Stimulated activated CD8-positive, alpha-beta memory T cell treated with anti-CD3 and anti-CD28 coated beads, Interleukin-7, amount 100 ng/mL, for 4 hours (primary cell): ENCODE measurements around the gene ADCK2.
"Not testable (repeated sequence)": the region's sequence is repeated elsewhere in the genome, so short reads cannot be mapped to it uniquely, and the experiment has no call there.

ENCODE experiments used
- DNase-seq, 2 donors: peaks; one replicate each; pipeline ENCODE4 v3.0.0-alpha.2; 2020; ENCODE audit warnings: low read depth in 2 of 2

The ADCK2 gene

DNA sequence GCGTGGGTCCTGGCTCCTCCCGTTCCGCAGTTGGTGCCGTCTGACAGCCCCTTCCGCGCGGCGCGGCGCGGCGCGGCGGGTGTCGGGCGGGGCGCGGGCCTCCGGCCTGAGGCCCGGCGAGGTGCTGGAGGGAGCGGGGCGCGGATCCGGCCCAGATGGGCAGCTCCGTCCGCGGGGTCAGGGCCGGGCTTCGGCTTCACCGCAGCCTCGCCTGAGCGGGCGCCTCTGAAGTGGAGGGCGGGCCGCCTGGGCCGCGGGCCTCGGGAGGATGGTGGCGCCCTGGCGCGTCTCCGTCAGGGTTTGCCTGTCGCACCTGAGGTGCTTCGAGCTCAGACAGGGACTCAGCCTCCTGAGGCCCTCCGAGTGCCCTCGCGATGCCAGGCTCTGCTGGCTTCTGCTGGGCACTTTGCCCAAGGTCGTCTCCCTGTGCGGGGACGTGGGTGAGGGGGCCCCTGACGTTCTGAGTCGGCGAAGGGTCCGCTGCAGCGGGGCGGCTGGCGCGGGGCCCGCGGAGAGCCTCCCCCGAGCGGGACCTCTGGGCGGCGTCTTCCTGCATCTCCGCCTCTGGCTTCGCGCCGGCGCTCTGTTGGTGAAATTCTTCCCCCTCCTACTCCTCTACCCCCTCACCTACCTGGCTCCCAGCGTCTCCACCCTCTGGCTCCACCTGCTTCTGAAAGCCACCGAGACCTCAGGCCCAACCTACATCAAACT, 473 bp downstream of the ADCK2 start:
- DNase-seq: peak; percentile 9 to 50

DNA sequence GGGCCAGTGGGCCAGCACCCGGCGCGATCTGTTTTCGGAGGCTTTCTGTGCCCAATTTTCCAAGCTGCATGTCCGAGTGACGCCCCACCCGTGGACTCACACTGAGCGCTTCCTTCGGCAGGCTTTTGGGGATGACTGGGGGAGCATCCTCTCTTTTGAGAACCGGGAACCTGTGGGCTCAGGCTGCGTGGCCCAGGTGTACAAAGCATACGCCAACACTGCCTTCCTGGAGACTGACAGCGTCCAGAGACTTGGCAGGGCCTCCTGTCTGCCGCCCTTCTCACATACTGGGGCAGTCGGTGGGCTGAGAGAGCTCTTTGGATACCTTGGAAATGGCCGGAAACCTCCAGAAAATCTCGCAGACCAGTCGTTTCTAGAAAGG, 1.0 kb downstream of the ADCK2 start:
- DNase-seq: no peak

DNA sequence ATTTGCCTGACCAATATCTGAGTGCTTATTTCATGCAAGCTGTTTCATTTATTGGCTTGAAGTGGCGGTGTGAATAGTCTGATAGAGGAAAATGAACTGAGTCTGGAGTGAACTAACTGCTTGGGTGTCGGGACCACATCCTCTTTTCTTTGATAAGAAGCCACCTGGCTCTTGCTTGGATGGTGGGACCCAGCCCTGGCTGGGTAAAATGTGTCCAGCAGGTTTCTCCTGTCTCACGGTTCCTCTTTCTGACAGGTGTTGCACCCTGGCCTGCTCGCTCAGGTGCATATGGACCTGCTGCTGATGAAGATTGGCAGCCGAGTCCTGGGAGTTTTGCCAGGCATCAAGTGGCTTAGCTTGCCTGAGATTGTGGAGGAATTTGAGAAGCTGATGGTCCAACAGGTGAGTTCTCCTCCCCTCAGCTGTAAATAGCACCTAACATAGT, 1.6 kb downstream of the ADCK2 start:
- DNase-seq: no peak

DNA sequence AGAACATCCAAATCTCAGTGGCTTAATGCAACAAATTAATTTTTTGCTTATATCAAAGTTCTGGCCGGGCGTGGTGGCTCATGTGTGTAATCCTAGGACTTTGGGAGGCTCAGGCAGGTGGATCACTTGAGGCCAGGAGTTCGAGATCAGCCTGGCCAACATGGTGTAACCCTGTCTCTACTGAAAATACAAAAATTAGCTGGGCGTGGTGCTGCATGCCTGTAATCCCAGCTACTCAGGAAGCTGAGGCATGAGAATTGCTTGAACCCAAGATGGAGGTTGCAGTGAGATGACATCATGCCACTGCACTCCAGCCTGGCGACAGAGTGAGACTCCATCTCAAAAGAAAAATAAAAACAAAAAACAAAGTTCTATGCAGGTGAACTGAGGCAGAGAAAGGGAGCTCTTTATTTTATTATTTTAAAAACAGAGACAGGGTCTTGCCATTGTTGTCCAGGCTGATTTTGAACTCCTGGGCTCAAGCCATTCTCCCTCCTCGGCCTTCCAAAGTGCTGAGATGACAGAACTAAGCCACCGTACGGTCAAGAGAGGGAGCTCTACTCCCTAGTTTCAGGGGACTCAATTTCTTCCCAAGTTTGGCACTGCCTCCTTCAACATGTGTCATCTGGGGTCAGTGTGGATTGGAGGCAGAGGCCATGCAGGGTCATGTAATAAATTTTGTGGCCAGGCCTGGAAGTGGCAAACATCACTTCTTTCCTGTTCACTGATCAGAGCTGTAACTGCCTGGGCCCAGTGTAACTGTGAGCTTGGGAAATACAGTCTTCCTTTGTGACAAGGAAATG, 2.4 kb downstream of the ADCK2 start:
- no peak for DNase-seq

DNA sequence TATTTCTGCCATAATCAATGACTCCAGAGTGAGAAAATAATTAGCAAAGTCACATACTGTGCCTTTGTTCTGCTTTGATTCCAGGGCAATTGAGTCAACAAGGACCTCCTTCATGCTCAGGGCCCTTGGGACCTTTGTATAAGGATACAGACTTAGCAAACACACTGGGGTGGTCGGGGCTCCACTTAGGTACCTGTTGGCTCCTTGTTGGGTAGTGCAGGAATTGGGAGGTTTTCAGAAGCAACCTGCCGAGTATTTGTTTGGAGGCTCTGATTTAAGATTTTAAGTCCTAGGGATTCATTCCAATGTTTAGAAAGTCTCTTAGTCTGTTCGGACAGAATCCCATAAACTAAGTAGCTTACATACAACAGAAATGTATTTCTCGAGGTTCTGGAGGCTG, 3.0 kb downstream of the ADCK2 start:
- DNase-seq: no peak

DNA sequence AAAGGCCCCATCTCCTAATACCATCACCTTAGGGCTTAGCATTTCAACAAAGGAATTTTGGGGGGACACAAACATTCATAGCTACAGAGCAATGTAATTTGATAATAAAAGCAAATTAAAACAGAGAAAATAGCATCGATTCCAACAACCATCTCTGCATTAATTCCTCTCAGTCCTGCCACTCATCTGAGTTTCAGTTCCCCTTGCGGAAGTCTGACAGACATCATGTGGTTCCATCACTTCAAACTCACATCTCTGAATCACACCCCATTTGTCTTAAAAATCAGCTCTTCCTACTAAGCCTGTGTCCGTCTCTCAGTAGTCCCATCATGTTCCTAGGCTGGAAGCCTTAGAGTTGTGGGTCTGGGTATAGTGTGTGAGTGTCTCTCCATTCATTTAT, 3.6 kb downstream of the ADCK2 start:
- no peak for DNase-seq

DNA sequence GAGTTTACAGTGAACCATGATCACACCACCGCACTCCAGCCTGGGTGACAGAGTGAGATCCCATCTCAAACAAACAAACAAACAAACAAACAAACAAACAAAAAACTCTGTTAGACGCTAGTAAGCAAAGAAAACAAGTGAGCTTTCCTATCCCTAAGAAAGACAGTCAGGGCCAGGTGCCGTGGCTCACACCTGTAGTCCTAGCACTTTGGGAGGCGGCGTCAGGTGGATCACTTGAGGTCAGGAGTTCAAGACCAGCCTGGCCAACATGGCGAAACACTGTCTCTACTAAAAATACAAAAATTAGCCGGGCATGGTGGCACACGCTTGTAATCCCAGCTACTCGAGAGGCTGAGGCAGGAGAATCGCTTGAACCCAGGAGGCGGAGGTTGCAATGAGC, 4.2 kb downstream of the ADCK2 start:
- not testable (repeated sequence) for DNase-seq

DNA sequence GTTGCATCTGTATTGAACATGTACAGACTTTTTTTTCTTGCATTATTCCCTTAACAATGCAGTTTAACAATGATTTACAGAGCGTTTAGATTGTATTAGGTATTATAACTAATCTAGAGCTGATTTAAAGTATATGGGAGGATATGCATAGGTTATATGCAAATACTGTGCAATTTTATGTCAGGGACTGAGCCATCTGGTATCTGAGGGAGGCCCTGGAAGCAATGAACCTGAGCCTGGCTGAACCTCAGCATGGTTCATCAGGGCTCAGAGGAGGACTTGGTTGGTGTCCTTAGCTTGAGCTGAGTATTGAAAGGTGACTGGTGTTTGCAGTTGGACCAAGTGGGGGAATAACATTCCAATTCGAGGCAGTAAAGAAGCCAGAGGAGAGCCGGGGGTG, 4.8 kb downstream of the ADCK2 start:
- DNase-seq: no peak

DNA sequence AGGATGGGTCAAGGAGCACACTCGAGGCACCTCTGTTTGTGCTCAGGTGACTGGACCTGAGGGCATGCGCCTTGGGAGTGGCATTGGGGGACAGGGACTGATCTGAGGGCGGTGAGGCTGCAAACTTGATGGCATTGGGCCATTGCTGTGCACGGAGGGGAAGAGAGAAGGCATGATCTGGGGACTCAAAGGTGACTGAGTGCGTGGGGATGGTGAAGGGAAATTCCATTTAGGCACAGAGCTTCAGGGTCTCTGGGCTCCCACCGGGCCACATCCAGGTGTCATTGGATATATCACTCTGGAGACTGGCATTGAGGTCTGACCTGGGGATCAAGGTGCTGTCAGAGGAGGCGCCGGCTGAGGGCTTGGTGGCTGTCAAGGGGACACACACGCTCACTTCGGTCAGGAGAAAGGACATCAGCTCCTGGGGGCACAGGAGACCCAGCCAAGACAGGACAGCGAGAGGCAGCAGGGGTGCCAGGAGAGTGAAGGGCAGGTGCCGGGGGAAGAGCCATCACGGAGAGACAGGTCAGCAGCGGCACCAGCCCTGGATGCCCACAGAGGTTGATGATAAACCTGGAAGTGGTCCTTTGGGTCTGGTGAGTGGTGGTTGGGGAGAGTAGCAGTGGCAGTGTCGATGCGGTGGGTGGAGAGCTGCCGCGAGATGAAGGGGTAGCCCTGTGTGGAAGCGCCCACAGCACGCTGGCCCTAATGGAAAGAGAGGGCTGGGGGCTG, 5.5 kb downstream of the ADCK2 start:
- no peak for DNase-seq

DNA sequence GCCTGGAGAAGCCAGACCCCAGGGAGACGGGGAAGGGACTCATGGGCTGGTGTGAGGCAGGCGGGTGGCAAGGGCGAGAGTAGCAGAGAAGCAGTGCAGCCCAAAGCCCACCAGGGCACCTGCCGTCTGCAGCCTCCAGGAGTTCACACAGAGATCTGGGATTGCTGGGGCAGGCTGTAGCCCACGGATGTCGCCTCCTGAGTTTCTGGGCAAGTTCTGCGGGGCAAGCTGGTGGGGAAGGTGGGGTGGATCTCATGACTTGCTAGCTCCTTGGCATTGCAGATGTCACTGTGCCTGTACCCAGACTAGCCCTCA, 6.0 kb downstream of the ADCK2 start:
- DNase-seq: no peak

DNA sequence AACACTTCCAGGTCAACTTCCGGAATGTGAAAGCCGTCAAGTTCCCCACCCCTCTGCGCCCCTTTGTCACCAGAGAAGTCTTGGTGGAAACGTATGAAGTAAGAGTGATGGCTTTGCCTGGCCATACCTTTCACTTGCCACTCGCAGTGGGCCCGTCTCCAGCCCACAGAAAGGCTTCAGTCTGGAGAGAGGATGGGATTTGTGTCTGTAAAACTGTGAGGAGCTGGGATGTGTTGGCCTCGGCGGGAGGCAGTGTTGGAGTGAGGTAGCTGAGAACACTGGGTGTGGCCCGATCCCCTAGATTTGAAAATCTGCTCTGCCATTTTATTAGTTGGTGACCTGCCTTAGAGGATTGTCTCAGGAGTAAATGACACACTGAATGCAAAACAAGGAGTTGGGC, 6.4 kb downstream of the ADCK2 start:
- no peak for DNase-seq

DNA sequence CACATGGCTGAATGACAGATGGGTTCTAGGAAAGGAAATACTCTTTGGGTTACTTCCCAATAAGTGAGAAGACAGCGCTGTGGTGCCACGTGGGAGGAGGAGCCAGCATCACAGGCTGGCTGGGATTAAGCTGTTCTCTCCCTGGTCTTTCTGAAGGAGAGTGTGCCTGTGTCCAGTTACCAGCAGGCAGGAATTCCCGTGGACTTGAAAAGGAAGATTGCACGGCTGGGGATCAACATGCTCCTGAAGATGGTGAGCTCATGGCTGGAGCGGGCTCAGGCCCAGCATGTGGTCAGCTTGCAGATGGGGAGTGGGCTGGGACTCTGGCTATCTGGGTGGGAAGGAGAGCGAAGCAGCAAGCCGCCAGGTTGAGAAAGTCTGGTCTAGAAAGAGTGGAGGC, 8.1 kb downstream of the ADCK2 start:
- DNase-seq: no peak

DNA sequence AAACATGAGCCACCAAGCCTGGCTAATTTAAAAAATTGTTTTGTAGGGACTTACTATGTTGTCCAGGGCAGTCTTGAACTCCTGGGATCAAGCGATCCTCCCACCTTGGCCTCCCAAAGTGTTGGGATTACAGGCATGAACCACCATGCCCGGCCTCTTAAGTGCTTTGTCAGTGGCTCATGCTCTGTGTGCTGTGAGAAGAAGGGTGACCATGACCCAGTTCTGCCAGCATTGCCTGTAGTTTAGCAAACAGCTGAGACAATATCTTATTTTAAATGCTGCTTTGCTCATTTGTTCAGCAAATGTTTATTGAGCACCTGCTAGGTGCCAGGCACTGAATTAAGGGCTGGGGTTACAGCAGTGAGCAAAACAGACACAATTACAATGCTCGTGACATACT, 9.0 kb downstream of the ADCK2 start:
- no peak for DNase-seq

DNA sequence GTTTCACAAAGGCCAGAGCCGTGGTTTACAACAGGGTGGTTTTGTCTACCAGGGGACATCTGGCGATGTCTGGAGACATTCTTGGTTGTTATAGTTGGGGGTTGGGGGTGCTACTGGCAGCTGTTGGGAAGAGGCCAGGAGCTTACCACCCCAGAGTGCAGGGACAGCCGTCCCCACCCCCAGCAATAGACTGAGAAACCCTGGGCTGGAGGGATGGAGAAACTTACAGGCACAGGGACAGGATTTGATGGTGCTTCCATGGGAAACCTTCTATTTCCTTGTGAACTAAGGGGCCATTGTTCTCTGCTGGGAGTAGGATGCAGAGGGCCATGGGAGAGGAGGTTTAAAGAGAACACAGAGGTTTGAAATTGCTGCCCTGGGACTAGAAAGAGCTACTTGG, 10.9 kb downstream of the ADCK2 start:
- DNase-seq: no peak

DNA sequence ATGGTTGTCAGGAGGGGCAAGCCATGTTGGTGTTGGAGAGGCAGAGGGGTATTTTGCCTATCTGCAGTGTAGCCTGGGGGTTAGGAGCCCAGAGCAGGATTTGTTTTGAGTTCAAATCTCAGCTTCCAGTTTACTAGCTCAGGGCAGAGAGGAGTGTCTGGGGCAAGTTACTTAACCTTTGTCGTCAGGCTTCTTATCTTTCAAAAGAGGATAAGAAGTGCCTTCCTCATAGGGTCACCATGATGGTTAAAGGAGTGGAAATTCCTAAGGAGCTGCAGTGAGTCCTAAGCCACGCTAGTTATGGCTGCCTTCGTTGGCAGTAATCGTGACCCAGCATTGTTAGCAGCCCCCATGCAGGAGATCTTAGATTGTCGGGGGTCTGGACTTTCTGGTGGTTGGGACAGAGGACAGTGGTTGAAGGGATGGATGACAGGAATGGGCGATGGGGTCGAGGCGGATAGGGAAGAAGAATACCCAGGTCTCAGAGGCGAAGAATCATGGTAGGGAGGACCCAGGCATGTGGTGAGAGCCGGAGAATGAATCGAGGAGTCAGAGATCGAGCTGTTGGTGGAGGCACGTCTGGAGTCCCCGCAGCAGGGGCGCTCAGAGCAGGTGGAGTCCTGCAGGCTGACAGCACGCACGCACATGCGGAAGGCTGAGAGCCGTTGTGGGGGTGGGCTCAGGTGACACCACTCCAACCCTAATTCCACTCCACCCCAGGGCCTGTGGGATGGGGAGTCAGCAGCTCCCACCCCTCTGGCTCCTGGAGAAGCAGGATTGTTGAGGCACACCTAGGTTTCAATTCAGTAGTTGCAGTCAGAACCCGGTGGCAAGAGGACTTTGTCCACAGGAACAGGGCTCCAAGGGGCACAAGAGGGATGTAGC, 11.6 kb downstream of the ADCK2 start:
- DNase-seq: no peak

DNA sequence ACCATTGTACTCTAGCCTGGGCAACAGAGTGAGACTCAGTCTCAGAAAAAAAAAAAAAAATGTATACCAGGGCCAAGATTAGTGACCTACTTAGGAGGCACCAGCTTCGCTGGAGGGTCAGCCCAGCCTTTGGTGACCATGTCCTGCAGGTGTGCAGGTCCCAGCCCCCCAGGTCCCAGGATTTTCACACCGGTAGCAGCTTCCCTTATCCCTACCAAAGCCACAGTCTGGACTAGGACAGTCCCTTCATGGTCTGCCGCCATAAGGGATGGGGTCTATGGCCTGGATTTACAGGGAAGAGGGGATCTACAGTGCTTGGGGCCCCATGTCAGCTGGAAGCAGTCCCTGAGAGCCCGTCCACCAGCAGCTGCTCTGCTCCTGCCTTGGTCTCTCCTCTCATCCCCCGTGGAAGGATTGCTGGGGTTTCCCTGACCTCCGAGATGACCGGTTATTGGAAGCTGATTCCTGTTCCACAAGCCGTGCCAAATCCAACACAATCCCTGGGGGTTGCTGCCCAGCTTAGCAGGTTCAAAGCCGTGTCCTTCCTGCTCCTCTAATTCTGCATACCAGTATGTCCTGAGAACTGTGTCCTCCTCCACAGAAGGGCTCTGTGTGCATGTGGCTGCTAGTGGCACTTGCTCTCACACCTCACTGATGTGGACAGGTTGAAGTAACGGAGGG, 12.8 kb downstream of the ADCK2 start:
- DNase-seq: no peak

DNA sequence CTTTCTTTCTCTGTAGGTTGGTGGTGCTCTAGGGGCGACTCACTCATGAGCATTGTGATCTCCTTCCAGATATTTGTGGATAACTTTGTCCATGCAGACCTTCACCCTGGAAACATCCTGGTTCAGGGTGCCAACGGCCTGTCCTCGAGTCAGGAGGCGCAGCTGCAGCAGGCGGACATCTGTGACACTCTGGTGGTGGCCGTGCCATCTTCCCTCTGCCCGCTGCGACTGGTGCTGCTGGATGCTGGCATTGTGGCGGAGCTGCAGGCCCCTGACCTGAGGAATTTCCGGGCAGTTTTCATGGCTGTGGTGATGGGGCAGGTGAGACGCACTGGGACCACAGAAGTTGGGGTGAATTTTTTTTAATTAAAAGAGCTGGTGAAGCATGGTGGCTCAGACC, 14.2 kb downstream of the ADCK2 start:
- DNase-seq: no peak

DNA sequence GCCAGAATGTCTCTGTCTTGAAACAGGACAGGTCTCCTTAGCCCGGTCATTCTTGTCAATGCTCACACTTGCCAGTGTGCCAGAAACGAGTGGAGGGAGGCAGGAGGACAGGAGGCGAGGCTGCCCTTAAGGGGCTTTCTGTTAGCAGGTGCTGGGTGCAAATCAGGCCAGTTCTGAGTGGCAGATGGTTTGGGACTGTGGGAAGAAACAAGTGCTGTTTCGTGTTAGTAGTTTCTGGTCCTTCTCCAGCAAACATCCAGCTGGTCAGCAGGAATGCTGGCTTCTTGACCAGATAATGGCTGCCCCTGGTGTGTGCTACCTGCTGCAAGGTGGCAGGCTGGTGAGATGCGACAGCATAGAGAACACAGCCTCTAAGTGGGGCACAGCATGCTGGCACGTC, 15.6 kb downstream of the ADCK2 start:
- no peak for DNase-seq

DNA sequence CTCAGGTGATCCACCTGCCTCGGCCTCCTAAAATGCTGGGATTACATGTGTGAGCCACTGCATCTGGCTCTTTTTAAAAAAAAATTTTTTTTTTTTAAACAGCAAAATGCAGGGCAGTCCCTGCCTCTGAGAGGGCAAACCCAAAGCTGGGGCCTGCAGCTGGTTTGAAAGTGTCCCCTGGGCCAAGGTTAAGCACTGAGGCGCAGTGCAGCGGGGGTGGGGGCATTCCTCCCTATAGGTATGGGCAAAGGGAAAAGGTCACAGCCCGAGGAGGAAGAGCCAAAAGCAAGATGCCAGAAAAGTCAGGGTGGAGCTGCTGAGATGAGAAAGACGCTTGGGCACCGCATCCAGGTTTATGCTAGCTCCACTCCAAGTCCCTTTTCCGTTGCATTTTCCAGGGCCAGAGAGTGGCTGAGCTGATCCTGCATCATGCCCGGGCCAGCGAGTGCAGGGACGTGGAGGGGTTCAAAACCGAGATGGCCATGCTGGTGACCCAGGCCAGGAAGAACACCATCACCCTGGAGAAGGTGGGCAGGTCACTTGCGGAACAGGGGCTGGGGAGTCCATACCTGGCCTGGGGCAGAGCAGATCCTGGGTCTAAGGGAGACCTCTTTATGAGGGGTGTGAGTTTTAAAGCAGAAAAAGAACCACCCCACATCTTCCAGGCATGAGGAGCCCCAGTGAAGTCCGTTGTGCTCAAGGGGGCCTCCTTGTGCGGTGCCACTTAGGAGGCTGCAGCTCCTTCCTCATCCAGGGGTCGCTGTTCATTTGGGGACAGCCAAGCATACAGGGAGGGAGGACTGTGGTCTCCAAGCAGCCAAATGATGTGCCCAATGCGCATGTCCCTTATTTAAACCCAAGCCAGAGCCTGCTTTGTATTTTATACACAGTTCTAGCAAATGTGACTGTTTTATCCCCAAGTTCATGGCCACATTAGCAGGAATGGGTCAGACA, 16.7 kb downstream of the ADCK2 start:
- DNase-seq: no peak

DNA sequence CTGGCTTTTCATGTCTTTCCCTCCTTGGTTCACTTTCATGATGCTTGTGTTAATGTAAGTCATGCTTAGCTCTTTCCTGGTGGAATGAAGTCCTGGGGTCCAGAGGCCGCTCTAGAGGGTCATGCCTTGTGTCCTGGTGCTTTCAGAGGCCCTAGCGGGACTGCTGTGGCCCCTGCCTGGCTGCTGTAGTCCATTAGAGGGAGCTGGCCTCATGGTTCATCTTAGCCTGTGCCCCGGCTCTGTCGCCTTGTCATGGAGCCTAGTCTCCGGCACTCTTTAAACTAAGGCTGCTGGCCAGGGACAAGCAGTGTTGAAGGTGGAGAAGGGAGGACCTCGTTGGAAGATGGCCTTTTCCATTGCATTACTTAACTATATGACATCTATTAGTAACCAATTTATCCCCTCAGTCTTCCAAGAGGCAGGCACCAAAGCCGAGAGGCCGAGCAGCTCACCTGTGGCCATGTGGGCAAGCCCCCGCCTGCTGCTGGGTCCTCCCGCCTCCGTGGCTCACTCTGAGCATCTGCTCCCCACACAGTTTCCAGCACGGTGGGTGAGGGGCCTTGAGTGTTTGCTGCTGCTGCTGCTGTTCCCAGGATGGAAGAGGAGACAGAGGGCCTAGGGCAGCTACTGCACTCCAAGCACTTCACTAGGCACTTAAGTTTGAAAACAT, 18.8 kb downstream of the ADCK2 start:
- DNase-seq: no peak
